SKM-1 (cell line): ENCODE data around the gene ARID3C.
"Not testable (repeated sequence)": the region's sequence is repeated elsewhere in the genome, so short reads cannot be mapped to it uniquely, and the experiment has no call there.

Experiments used
- DNase-seq: peaks from one replicate; lab custom pipeline; 2025; ENCODE audit not compliant: unreplicated experiment; lab: John Stamatoyannopoulos, UW

The ARID3C gene

DNA sequence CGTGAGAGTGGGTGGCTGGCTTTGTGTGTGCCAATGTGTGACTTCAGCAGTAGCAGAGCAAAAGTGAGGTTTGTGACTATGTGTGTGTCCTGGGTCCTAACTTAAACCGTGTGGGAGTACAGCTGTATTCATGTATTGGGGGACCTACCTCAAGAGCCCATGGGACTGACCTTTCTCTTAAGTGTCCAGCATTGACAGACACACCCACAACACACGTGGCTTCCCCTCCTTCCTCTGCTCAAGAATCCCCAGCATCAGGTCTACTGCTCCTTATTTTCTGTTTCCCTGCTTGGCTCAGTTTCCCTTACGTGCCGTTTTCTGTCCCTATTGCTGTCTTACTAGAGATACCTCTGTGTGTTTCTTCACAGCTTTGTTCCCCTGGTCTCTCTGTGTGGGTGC lies 23.7 kb upstream of the ARID3C start:
- no peak for DNase-seq

DNA sequence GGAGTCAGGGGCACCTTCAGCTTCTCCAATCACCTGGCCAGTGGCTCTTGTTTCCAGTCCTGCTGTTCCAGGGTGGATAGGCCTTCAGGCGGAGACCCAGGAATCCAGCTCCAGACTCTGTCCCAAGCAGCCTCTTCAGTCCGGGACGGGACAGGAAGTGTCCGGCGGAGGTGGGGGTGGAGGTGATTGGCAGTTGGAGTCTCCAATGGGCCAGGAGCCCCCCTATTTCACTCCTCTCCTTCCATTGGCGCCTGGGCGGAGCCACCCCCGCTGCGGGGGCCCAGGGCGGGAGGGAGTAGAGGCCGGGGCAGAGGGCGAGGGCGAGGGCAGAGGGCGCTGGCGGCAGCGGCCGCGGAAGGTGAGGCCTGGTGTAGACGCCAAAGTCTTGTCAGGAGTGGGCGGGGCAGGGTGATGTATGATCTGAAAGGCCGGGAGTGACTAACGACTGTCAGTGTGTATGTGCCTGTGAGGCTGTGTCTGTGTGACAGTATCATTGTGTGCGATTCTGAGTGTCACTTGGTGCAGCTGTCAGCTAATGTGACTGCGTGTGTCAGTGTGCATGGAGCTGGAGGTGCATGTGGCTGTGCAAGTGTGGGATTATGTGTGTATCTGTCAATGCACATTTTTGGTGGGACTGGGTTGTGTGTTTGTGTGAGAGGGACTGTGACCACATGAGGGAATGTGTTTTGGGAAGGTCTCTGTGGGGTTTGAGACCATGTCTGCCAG lies 23.2 kb upstream of the ARID3C start, which contains the start of gene IL11RA:
Gene IL11RA (plus strand): TSS at position 310 of the 726 bp plus-strand sequence. CDS start 3,033 bp downstream, outside the sequence.
- DNase-seq: no peak

GRCh38 chr9:34651321-34651720 lies 22.5 kb upstream of the ARID3C start:
- DNase-seq: no peak

GRCh38 chr9:34650816-34651215 lies 21.9 kb upstream of the ARID3C start:
- DNase-seq: no peak

DNA sequence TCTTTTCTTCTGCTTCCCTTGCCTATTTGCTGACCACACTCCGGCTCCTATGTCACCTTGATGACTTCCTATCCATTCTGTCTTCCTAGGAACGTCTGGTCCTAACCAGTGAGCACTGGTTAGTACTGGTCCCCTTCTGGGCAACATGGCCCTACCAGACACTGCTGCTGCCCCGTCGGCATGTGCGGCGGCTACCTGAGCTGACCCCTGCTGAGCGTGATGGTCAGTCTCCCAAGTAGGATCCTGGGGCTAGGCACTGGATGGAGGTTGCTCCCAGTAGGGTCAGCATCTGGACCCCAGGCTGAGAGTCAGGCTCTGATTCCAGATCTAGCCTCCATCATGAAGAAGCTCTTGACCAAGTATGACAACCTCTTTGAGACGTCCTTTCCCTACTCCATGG lies 19.8 kb upstream of the ARID3C start:
- DNase-seq: no peak

DNA sequence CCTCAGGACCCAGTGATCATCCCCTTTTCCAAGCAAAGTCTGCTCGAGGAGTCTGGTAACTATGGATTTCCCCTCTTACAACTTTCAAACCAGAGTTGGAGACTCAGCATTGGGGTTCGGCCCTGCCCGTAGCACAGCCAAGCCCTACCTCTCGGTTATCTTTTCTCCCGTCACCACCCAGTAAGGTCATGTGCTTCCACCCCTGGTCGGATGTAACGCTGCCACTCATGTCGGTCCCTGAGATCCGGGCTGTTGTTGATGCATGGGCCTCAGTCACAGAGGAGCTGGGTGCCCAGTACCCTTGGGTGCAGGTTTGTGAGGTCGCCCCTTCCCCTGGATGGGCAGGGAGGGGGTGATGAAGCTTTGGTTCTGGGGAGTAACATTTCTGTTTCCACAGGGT lies 18.8 kb upstream of the ARID3C start:
- DNase-seq: no peak

DNA sequence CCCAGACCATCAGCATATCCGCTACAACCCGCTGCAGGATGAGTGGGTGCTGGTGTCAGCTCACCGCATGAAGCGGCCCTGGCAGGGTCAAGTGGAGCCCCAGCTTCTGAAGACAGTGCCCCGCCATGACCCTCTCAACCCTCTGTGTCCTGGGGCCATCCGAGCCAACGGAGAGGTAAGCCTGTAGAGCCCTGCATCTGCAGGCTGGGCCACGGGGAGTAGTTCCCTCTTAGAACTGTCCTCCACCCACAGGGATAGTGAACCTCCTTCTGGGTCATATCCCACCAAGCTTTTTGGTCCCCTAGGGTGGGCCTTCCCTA lies 18.2 kb upstream of the ARID3C start:
- no peak for DNase-seq

GRCh38 chr9:34646211-34647083 lies 17.6 kb upstream of the ARID3C start, which contains the start of gene GALT:
TSS of gene GALT (plus strand) at chr9:34646675. CDS start at chr9:34646705, 30 bp downstream.
- DNase-seq: peak; percentile 60

DNA sequence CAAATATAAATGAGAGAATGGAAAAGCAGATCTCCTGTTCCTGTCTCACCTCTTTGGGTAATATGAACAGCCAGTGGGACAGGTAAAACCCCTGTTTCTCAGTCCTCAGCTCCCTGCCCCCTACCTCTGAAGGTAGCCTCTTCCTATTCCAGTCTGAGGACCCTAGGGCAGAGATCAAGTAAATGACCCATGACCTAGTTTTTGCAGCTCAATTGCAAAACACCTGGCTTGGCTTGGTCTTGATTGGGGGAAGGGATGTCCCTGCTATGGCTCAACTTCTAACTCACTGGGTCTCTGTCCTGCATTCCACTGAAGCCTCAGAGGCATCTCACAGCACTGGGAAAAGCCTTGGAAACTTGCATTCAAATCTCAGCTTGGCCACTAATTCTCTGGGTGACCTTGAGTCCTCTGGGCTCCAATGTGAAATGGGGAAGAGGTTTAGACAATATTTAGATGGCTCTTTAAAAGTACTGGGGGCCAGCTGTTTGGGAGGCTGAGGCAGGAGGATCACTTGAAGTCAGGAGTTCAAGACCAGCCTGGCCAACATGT lies 16.0 kb upstream of the ARID3C start:
- no peak for DNase-seq

GRCh38 chr9:34642679-34643078 lies 13.8 kb upstream of the ARID3C start:
- no peak for DNase-seq

GRCh38 chr9:34639322-34639721 lies 10.5 kb upstream of the ARID3C start:
- not testable (repeated sequence) for DNase-seq

DNA sequence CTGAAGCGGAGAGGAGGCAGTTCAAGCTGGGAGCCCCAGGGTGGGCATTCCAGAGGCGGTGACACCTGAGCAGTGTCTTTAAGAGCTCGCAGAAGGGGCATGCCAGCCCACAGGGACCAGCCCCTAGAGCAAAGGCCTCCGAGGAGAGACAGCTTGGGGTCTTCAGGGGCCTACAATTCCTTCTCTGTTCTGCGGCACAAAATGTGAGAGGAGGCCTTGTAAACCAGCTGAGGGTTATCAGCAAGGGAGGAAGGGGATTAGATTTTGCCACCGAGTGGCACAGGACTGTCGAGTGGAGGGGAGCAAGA lies 9.2 kb upstream of the ARID3C start:
- no peak for DNase-seq

DNA sequence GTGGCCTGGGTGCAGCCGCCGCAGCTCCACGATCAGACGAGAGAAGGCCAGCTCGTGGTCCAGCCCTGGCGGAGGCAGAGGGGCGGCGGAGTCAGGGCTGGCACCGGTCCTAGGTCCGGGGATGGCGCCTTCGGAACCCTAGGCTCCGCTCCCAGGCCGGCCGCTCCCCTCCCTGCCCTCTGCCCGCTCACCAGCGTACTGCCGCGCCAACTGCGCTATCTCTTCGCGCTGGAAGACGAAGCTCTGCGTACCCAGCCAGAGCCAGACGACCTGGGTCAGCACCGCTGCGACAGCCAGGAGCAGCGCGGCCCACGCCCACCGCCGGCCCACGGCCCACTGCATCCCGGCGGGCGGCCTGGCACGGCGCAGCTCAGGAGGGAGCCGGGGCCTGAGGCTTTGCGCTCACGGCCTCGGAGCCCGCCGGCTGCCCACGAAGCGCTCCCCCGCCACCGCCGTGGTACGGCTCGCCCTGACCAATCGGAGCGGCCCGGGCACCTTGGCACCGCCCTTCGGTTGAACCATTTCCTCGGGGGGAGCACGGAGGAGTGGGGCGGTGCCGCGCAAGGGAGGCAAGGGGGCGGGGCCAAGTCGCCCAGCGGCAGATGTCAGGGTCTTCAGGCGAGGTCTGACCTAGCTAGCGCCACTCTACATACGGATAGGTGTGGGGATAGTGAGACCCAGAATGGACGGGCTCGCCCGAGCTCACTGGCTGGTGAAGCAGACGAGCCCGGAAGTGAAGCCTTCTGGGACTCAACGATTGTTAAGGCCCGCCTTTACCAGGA lies 8.7 kb upstream of the ARID3C start, which contains the start of gene SIGMAR1:
Gene SIGMAR1 (minus strand): TSS at position 432 of the 782 bp plus-strand sequence. CDS start 90 bp downstream, at position 342.
- peak; percentile 66 for DNase-seq

GRCh38 chr9:34636791-34637355 lies 8.0 kb upstream of the ARID3C start:
- no peak for DNase-seq

GRCh38 chr9:34635556-34635955 lies 6.7 kb upstream of the ARID3C start:
- DNase-seq: no peak

DNA sequence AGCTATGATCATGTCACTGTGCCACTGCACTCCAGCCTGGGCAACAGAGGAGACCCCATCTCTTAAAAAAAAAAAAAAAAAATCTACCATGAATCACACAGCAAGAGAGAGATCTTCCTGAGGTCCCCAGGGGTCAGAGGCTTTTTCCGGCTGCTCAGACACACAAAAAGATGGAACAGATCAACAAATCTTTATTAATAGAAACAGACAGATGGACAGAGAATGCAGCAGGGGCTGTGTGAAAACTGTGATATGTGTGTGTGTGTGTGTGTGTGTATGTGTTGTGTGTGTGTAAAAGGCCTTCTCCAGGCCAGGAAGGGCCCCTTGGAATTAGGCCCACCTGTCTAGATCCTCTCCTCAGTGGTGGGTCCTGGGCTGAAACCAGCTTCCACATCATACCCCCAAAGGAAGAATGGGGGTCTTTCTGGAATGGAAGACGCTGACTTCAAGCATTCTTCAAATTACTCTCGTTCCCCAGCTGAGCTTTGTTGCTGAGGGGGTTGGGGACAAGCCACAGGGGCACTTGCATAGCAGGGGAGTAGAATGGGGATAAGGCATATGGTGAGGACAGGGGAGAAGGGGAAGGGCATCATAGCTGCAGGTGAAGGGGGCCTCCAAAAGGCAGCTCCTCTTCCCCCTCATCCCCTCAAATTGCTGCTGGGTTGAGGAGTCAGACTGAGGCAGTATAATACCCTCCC lies 5.8 kb upstream of the ARID3C start:
- DNase-seq: no peak

- peak; percentile 51 for DNase-seq
These were observed 5.1 kb upstream of the ARID3C start for GRCh38 chr9:34633851-34634550.

- no peak for DNase-seq
These were observed 4.3 kb upstream of the ARID3C start for GRCh38 chr9:34633166-34633565.

- DNase-seq: no peak
These were observed 1.7 kb upstream of the ARID3C start for GRCh38 chr9:34630402-34631154.
